ENCODE results near the gene DNAJC15.
A peak's percentile ranks its signal among the peaks of the same experiment; 100 is the strongest.
"Not testable (repeated sequence)": the region's sequence is repeated elsewhere in the genome, so short reads cannot be mapped to it uniquely, and the experiment has no call there.

Gene DNAJC15

GRCh38 chr13:43041369-43041921 lies 18.1 kb downstream of the DNAJC15 start:
- no peak overlapping the region for H3K4me3 ChIP-seq (ENCODE audit: low read depth, low read length)
- TF ChIP-seq CTCF (IDR thresholded peaks at IDR 0.05; ENCODE audit: low read depth, low read length, missing control alignments), result no peak
- in situ Hi-C loops (cut with HindIII; ENCODE audit: low sequenced_read_pairs), result no loop called here
- DNase-seq (ENCODE audit: low read depth), result no peak

GRCh38 chr13:43042410-43042921 lies 19.1 kb downstream of the DNAJC15 start:
- TF ChIP-seq CTCF (IDR thresholded peaks at IDR 0.05; ENCODE audit: low read depth, low read length, missing control alignments), result no peak
- in situ Hi-C loops (cut with HindIII; ENCODE audit: low sequenced_read_pairs), result no loop called here
- DNase-seq (ENCODE audit: low read depth), result no peak
- no peak overlapping the region for H3K4me3 ChIP-seq (ENCODE audit: low read depth, low read length)

- no peak for TF ChIP-seq CTCF (IDR thresholded peaks at IDR 0.05; ENCODE audit: low read depth, low read length, missing control alignments)
- in situ Hi-C loops (cut with HindIII; ENCODE audit: low sequenced_read_pairs), result no loop called here
- no peak overlapping the region for H3K4me3 ChIP-seq (ENCODE audit: low read depth, low read length)
- no peak for DNase-seq (ENCODE audit: low read depth)
These were observed 21.4 kb downstream of the DNAJC15 start for GRCh38 chr13:43044720-43045301.

GRCh38 chr13:43045302-43045773 lies 22.0 kb downstream of the DNAJC15 start:
- in situ Hi-C loops (cut with HindIII; ENCODE audit: low sequenced_read_pairs); DNase-seq (ENCODE audit: low read depth); H3K4me3 ChIP-seq (ENCODE audit: low read depth, low read length): not testable (repeated sequence)

GRCh38 chr13:43046259-43046658 lies 22.9 kb downstream of the DNAJC15 start:
- DNase-seq (ENCODE audit: low read depth), result no peak
- in situ Hi-C loops (cut with HindIII; ENCODE audit: low sequenced_read_pairs), result no loop called here
- no peak for TF ChIP-seq CTCF (IDR thresholded peaks at IDR 0.05; ENCODE audit: low read depth, low read length, missing control alignments)
- no peak overlapping the region for H3K4me3 ChIP-seq (ENCODE audit: low read depth, low read length)

GRCh38 chr13:43054803-43055802 lies 31.7 kb downstream of the DNAJC15 start:
- DNase-seq (ENCODE audit: low read depth), result no peak
- H3K4me3 ChIP-seq (ENCODE audit: low read depth, low read length), result peak overlapping the region; percentile 44
- in situ Hi-C loops (cut with HindIII; ENCODE audit: low sequenced_read_pairs), result no loop called here
- no peak for TF ChIP-seq CTCF (IDR thresholded peaks at IDR 0.05; ENCODE audit: low read depth, low read length, missing control alignments)
